ENCODE data around the gene GPR35.

GRCh38 chr2:240643093-240643810, 18.0 kb downstream of the GPR35 start:
- TF ChIP-seq CTCF (IDR thresholded peaks at IDR 0.05) (no peak), POLR2A (IDR thresholded peaks at IDR 0.05) (no peak)

Measured in Peyer's patch (tissue), 4 donors.